Brain microvascular endothelial cell (primary cell): Measurements from ENCODE around the gene SHISA9.

Experiments
- DNase-seq: peaks from one replicate; pipeline ENCODE4 v3.0.0-alpha.2; 2020
- H3K27ac ChIP-seq: fragments of 250-450 bp; sonication (Bioruptor Pico); 2 replicates; pipeline ENCODE4 v1.5.1; 2020; ENCODE audit warnings: mild to moderate bottlenecking, moderate library complexity
- H3K27me3 ChIP-seq: fragments of 250-450 bp; sonication (Bioruptor Pico); replicated peaks from 2 replicates; pipeline ENCODE4 v1.5.1; 2020; ENCODE audit warnings: mild to moderate bottlenecking
- H3K36me3 ChIP-seq: fragments of 250-450 bp; sonication (Bioruptor Pico); replicated peaks from 2 replicates; pipeline ENCODE4 v1.5.1; 2020; ENCODE audit warnings: mild to moderate bottlenecking
- H3K4me3 ChIP-seq: 2 replicates; pipeline ENCODE4 v1.5.1; 2011; ENCODE audit warnings: low read depth, mild to moderate bottlenecking, control low read depth, low read length, moderate library complexity
- CTCF ChIP-seq: IDR thresholded peaks from 2 replicates; pipeline ENCODE4 v1.5.1; 2011; ENCODE audit warnings: low read depth, mild to moderate bottlenecking, moderate library complexity, low read length, control low read depth, inconsistent platforms; ENCODE audit errors: missing control alignments
- in situ Hi-C: cut with HindIII; loops from 2 replicates; pipeline ENCODE4 v1.10.0; 2017; ENCODE audit warnings: low sequenced_read_pairs, low pct_ligation_motif_present

Gene SHISA9

GRCh38 chr16:13181432-13181831 is 280.0 kb downstream of the SHISA9 start:
- H3K36me3 ChIP-seq = no peaks in the 10 kb centered on the region
- in situ Hi-C loops = no loop called here
- H3K4me3 ChIP-seq = no peak overlapping the region
- H3K27me3 ChIP-seq = no peaks in the 10 kb centered on the region
- no peak overlapping the region for H3K27ac ChIP-seq
- no peak for DNase-seq
- no peak for TF ChIP-seq CTCF

GRCh38 chr16:13186813-13187212 is 285.4 kb downstream of the SHISA9 start:
- no peak for TF ChIP-seq CTCF
- H3K27me3 ChIP-seq = no peaks in the 10 kb centered on the region
- DNase-seq = no peak
- H3K4me3 ChIP-seq = no peak overlapping the region
- H3K36me3 ChIP-seq = no peaks in the 10 kb centered on the region
- in situ Hi-C loops = no loop called here
- H3K27ac ChIP-seq = no peak overlapping the region

GRCh38 chr16:13189250-13189649 is 287.9 kb downstream of the SHISA9 start:
- no peak overlapping the region for H3K4me3 ChIP-seq
- in situ Hi-C loops = no loop called here
- DNase-seq = no peak

GRCh38 chr16:13193721-13194120 is 292.3 kb downstream of the SHISA9 start:
- H3K36me3 ChIP-seq = no peaks in the 10 kb centered on the region
- no peak overlapping the region for H3K4me3 ChIP-seq
- no peak for TF ChIP-seq CTCF
- no peak overlapping the region for H3K27ac ChIP-seq
- H3K27me3 ChIP-seq = no peaks in the 10 kb centered on the region
- in situ Hi-C loops = no loop called here
- DNase-seq = no peak

More at GRCh38 chr16:13189250-13189649, 287.9 kb downstream of the SHISA9 start:
- Histone ChIP-seq H3K27ac (no peak overlapping the region), H3K27me3 (no peaks in the 10 kb centered on the region), H3K36me3 (no peaks in the 10 kb centered on the region)
- TF ChIP-seq CTCF = no peak

GRCh38 chr16:13194766-13195165 is 293.4 kb downstream of the SHISA9 start:
- Histone ChIP-seq H3K4me3 (no peak overlapping the region), H3K27ac (no peak overlapping the region), H3K27me3 (no peaks in the 10 kb centered on the region), H3K36me3 (no peaks in the 10 kb centered on the region)
- in situ Hi-C loops = no loop called here
- no peak for DNase-seq
- no peak for TF ChIP-seq CTCF

GRCh38 chr16:13203725-13204124 is 302.3 kb downstream of the SHISA9 start:
- Histone ChIP-seq H3K27me3 (no peaks in the 10 kb centered on the region), H3K36me3 (no peaks in the 10 kb centered on the region), H3K27ac (no peak overlapping the region), H3K4me3 (no peak overlapping the region)
- in situ Hi-C loops = no loop called here
- no peak for TF ChIP-seq CTCF
- no peak for DNase-seq
